Skeletal muscle cell (primary cell): ENCODE data around the gene SP2.
A peak's percentile ranks its signal among the peaks of the same experiment; 100 is the strongest.

Experiments
- DNase-seq: peaks from one replicate; pipeline ENCODE4 v3.0.0-alpha.2; 2010; ENCODE audit warnings: low read depth
- H3K4me3 ChIP-seq: 2 replicates; pipeline ENCODE4 v1.5.1; 2011; ENCODE audit warnings: low read depth, mild to moderate bottlenecking, control low read depth, low read length, moderate library complexity

SP2 gene

GRCh38 chr17:47867813-47868533 is 28.1 kb upstream of the SP2 start:
- DNase-seq: no peak
- H3K4me3 ChIP-seq: no peak overlapping the region

- no peak overlapping the region for H3K4me3 ChIP-seq
- no peak for DNase-seq
Measured at GRCh38 chr17:47869114-47869513, 26.9 kb upstream of the SP2 start.

- no peak for DNase-seq
Measured at GRCh38 chr17:47870056-47870455, 26.0 kb upstream of the SP2 start.

GRCh38 chr17:47871048-47871447 is 25.0 kb upstream of the SP2 start:
- H3K4me3 ChIP-seq: no peak overlapping the region
- no peak for DNase-seq

More at GRCh38 chr17:47870056-47870455, 26.0 kb upstream of the SP2 start:
- H3K4me3 ChIP-seq: no peak overlapping the region

- H3K4me3 ChIP-seq: no peak overlapping the region
- no peak for DNase-seq
Measured at GRCh38 chr17:47872019-47872650, 23.9 kb upstream of the SP2 start.

GRCh38 chr17:47872651-47873161 is 23.3 kb upstream of the SP2 start:
- no peak for DNase-seq
- no peak overlapping the region for H3K4me3 ChIP-seq

- no peak for DNase-seq
Measured at GRCh38 chr17:47873200-47874090, 22.6 kb upstream of the SP2 start.

GRCh38 chr17:47875011-47875985 is 20.7 kb upstream of the SP2 start:
- H3K4me3 ChIP-seq: no peak overlapping the region
- no peak for DNase-seq

More at GRCh38 chr17:47873200-47874090, 22.6 kb upstream of the SP2 start:
- no peak overlapping the region for H3K4me3 ChIP-seq

GRCh38 chr17:47877368-47878034 is 18.5 kb upstream of the SP2 start:
- no peak overlapping the region for H3K4me3 ChIP-seq
- DNase-seq: no peak

GRCh38 chr17:47878203-47879027 is 17.6 kb upstream of the SP2 start:
- no peak overlapping the region for H3K4me3 ChIP-seq
- no peak for DNase-seq

GRCh38 chr17:47879028-47879585 is 16.9 kb upstream of the SP2 start:
- peak; percentile 44 for DNase-seq
- H3K4me3 ChIP-seq: no peak overlapping the region

GRCh38 chr17:47879776-47880454 is 16.1 kb upstream of the SP2 start:
- no peak overlapping the region for H3K4me3 ChIP-seq
- DNase-seq: no peak

- H3K4me3 ChIP-seq: no peak overlapping the region
- DNase-seq: no peak
Measured at GRCh38 chr17:47882247-47882646, 13.8 kb upstream of the SP2 start.

- H3K4me3 ChIP-seq: no peak overlapping the region
Measured at GRCh38 chr17:47882695-47883588, 13.1 kb upstream of the SP2 start.

GRCh38 chr17:47883589-47884426 is 12.2 kb upstream of the SP2 start:
- peak; percentile 37 for DNase-seq
- H3K4me3 ChIP-seq: no peak overlapping the region

More at GRCh38 chr17:47882695-47883588, 13.1 kb upstream of the SP2 start:
- DNase-seq: no peak
